ENCODE results near the gene SEC61A1.
A peak's percentile ranks its signal among the peaks of the same experiment; 100 is the strongest.

Gene SEC61A1

DNA sequence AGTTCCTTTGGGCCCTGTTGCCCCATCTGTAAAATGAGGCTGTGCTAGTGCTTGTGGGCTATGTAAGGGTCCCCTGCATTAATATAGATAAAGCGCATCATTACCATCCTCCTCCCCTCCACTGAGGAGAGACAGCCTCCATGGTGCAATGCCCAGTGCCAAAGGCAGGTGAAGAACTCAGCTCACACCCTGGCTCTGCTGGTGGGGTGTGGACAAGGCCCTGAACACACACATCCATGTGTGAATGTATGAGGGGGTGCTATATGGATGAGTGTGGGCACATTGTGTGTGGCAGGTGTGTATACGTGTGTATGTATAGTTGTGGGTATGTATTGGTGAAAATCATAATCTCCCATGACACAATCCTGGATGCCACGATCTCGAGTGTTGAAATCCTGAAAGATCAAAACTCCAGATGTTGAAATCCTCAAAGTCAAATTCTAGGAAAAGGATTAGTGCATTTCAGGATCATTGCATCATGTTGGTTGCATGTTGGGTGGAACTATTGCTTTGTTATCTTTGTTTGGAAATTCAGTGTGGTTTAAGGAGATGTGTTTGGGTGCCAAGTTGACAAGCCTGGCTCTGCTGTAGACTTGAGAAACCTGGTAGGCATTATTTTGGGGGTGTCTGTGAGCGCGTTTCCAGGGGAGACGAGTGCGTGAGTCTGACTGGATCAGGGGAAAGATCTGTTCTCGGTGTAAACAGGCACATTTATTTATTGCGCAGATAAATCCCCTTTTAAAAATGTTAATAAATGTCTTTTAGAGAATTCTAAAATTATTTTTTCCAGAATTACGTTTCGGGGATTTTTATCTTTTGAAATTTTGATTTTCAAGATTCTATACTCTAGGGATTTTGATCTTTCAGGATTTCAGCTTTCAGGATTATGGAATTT lies 42.0 kb upstream of the SEC61A1 start:
- Histone ChIP-seq H2AFZ (ENCODE audit: low read depth) (no peak overlapping the region), H3K79me2 (ENCODE audit: insufficient read depth, low read depth) (no peaks in the 10 kb centered on the region), H3K4me2 (no peak overlapping the region), H3K27me3 (ENCODE audit: insufficient read depth, low read depth) (no peaks in the 10 kb centered on the region), H3K36me3 (ENCODE audit: insufficient read depth) (no peaks in the 10 kb centered on the region), H3K9ac (no peak overlapping the region), H3K4me1 (ENCODE audit: low read depth, poor library complexity, severe bottlenecking) (no peaks in the 10 kb centered on the region), H3K27ac (no peak overlapping the region), H3K4me3 (IDR thresholded peaks at IDR 0.05; ENCODE audit: insufficient read depth, low read depth, low read length) (no peak overlapping the region), H4K20me1 (ENCODE audit: insufficient read depth) (no peaks in the 10 kb centered on the region)
- TF ChIP-seq CTCF (conservative IDR thresholded peaks at IDR 0.05; ENCODE audit: low read depth, low read length) = no peak

DNA sequence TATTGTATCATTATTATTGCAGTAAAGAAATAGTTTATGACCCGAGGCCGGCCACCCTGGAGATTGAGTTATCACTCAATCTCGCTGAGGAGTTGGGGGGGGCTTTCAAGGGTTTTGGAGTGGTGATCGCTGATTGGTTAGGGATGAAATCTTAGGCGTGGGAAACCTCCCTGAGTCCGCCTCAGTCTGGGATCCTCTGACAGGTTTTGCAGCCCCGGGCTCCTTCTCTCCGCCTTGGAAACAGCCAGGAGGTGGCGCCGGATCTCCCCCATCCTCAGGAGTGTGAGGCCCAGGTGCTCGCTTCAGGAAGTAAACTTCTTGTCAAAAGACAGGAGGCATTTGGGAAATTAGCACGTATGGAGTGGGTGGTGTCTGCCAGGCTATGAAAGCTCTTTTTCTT lies 41.1 kb upstream of the SEC61A1 start:
- Histone ChIP-seq H4K20me1 (ENCODE audit: insufficient read depth) (no peaks in the 10 kb centered on the region), H2AFZ (ENCODE audit: low read depth) (no peak overlapping the region), H3K4me2 (no peak overlapping the region), H3K79me2 (ENCODE audit: insufficient read depth, low read depth) (no peaks in the 10 kb centered on the region), H3K4me3 (IDR thresholded peaks at IDR 0.05; ENCODE audit: insufficient read depth, low read depth, low read length) (no peak overlapping the region), H3K27ac (no peak overlapping the region), H3K4me1 (ENCODE audit: low read depth, poor library complexity, severe bottlenecking) (no peaks in the 10 kb centered on the region), H3K36me3 (ENCODE audit: insufficient read depth) (no peaks in the 10 kb centered on the region), H3K9ac (no peak overlapping the region), H3K27me3 (ENCODE audit: insufficient read depth, low read depth) (no peaks in the 10 kb centered on the region)
- peak; percentile 35 for TF ChIP-seq CTCF (conservative IDR thresholded peaks at IDR 0.05; ENCODE audit: low read depth, low read length)

GRCh38 chr3:128012050-128012449 lies 40.2 kb upstream of the SEC61A1 start:
- TF ChIP-seq CTCF (conservative IDR thresholded peaks at IDR 0.05; ENCODE audit: low read depth, low read length) = no peak
- H4K20me1 ChIP-seq (ENCODE audit: insufficient read depth) = no peaks in the 10 kb centered on the region
- no peaks in the 10 kb centered on the region for H3K4me1 ChIP-seq (ENCODE audit: low read depth, poor library complexity, severe bottlenecking)
- no peaks in the 10 kb centered on the region for H3K36me3 ChIP-seq (ENCODE audit: insufficient read depth)
- no peak overlapping the region for H2AFZ ChIP-seq (ENCODE audit: low read depth)
- no peak overlapping the region for H3K4me2 ChIP-seq
- H3K27ac ChIP-seq = no peak overlapping the region
- no peaks in the 10 kb centered on the region for H3K79me2 ChIP-seq (ENCODE audit: insufficient read depth, low read depth)
- no peak overlapping the region for H3K9ac ChIP-seq
- no peak overlapping the region for H3K4me3 ChIP-seq (IDR thresholded peaks at IDR 0.05; ENCODE audit: insufficient read depth, low read depth, low read length)
- H3K27me3 ChIP-seq (ENCODE audit: insufficient read depth, low read depth) = no peaks in the 10 kb centered on the region

DNA sequence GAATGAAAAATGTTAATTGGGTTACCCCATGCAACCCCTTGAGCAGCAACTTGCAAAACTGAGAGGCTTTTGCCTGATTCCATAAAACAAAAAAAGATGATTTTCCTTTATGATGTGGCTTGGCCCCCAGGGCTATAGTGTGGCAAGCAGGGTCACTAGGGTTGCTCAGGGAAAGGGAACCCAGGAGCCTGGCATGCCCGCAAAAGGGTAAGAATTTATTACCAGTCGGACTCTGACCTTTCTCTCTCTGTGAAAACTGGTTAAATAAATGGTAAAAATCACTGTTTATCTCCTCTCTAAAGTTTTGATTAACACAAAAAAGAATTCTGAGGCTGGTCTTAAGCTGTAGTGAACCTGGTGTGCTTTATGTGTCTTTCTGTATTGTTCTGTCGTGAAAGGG lies 37.7 kb upstream of the SEC61A1 start:
- H3K36me3 ChIP-seq (ENCODE audit: insufficient read depth) = no peaks in the 10 kb centered on the region
- H3K9ac ChIP-seq = no peak overlapping the region
- H3K4me1 ChIP-seq (ENCODE audit: low read depth, poor library complexity, severe bottlenecking) = no peaks in the 10 kb centered on the region
- H3K4me3 ChIP-seq (IDR thresholded peaks at IDR 0.05; ENCODE audit: insufficient read depth, low read depth, low read length) = no peak overlapping the region
- no peak overlapping the region for H3K27ac ChIP-seq
- no peaks in the 10 kb centered on the region for H3K27me3 ChIP-seq (ENCODE audit: insufficient read depth, low read depth)
- no peak overlapping the region for H3K4me2 ChIP-seq
- no peak overlapping the region for H2AFZ ChIP-seq (ENCODE audit: low read depth)
- H4K20me1 ChIP-seq (ENCODE audit: insufficient read depth) = no peaks in the 10 kb centered on the region
- no peak for TF ChIP-seq CTCF (conservative IDR thresholded peaks at IDR 0.05; ENCODE audit: low read depth, low read length)
- H3K79me2 ChIP-seq (ENCODE audit: insufficient read depth, low read depth) = no peaks in the 10 kb centered on the region

Measured in KMS-11 (cell line).